Thyroid gland (tissue), 4 donors: ENCODE measurements around the gene UQCR11.

ENCODE experiments used
- POLR2A ChIP-seq, 2 donors: fragments of 450-650 bp; IDR thresholded peaks; one replicate each; pipeline ENCODE4 v1.6.1; 2017; ENCODE audit warnings: antibody characterized with exemption in 2 of 2, mild to moderate bottlenecking in 2 of 2, moderate library complexity in 1 of 2
- TF ChIP-seq, protein P1 (sequence below), 6 experiments: fragments of 200-600 bp in 3 of 6; fragments of 450-650 bp in 3 of 6; sonication (generic) in 3 of 6; IDR thresholded peaks; one replicate each; pipeline ENCODE4 v1.5.1; 2016 to 2019; ENCODE audit warnings: antibody characterized with exemption in 6 of 6, mild to moderate bottlenecking in 2 of 6, inconsistent platforms in 1 of 6, moderate library complexity in 1 of 6

DNA sequence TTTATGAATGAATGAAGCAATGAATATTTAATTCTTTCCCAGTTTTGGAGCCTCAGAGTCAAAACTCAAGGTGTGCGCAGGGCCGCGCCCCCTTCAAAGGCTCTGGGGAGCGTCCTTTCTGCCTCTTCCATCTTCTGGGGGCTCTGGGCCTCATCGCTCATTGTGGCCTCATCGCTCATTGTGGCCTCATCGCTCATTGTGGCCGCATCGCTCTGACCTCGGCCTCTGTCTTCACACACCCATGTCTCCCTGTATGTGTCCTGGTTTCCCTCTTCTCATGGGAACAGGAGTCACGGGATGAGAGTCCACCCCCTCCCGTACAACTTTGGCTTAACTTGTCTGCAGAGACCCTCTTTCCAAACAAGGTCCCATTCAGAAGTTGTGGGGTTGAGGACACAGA, 33.9 kb downstream of the UQCR11 start:
- TF ChIP-seq, protein P1, sequence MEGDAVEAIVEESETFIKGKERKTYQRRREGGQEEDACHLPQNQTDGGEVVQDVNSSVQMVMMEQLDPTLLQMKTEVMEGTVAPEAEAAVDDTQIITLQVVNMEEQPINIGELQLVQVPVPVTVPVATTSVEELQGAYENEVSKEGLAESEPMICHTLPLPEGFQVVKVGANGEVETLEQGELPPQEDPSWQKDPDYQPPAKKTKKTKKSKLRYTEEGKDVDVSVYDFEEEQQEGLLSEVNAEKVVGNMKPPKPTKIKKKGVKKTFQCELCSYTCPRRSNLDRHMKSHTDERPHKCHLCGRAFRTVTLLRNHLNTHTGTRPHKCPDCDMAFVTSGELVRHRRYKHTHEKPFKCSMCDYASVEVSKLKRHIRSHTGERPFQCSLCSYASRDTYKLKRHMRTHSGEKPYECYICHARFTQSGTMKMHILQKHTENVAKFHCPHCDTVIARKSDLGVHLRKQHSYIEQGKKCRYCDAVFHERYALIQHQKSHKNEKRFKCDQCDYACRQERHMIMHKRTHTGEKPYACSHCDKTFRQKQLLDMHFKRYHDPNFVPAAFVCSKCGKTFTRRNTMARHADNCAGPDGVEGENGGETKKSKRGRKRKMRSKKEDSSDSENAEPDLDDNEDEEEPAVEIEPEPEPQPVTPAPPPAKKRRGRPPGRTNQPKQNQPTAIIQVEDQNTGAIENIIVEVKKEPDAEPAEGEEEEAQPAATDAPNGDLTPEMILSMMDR (IDR thresholded peaks at IDR 0.05) = no peak
- TF ChIP-seq POLR2A (IDR thresholded peaks at IDR 0.05) = no peak
